Progenitor cell of endocrine pancreas (in vitro differentiated cells): ENCODE measurements around the gene CUX1. TPM values are rescaled to one million over a fixed set of nuclear protein-coding genes. Genes with fewer than 3 reads are reported as not detected.
A peak's percentile ranks its signal among the peaks of the same experiment; 100 is the strongest.

Experiments used
- DNase-seq: peaks from one replicate; pipeline ENCODE4 v3.0.0; 2021; ENCODE audit warnings: low spot score; ENCODE audit not compliant: unreplicated experiment
- H3K27ac Mint-ChIP-seq: 2 replicates; pipeline ENCODE4 v1.8.0; 2021; ENCODE audit warnings: mild to moderate bottlenecking, moderate library complexity, mixed read lengths
- H3K27me3 Mint-ChIP-seq: 2 replicates; pipeline ENCODE4 v1.8.0; 2021; ENCODE audit warnings: mixed read lengths
- H3K36me3 Mint-ChIP-seq: 2 replicates; pipeline ENCODE4 v1.8.0; 2022; ENCODE audit warnings: mixed read lengths; ENCODE audit not compliant: insufficient read depth
- H3K4me1 Mint-ChIP-seq: 2 replicates; pipeline ENCODE4 v1.8.0; 2021; ENCODE audit warnings: low read depth, mixed read lengths
- H3K4me3 Mint-ChIP-seq: 2 replicates; pipeline ENCODE4 v1.8.0; 2021; ENCODE audit warnings: low read depth, mild to moderate bottlenecking, moderate library complexity, mixed read lengths
- H3K9me3 Mint-ChIP-seq: 2 replicates; pipeline ENCODE4 v1.8.0; 2021; ENCODE audit warnings: low read depth, mixed read lengths
- total RNA-seq: library from RNA; stranded (reverse); gene quantifications from 2 replicates; pipeline ENCODE4 v1.2.1, GENCODE V29; 2021
- TF ChIP-seq, protein P1 (sequence below): fragments of 200-600 bp; sonication (generic); IDR thresholded peaks from one replicate; pipeline ENCODE4 v1.5.0; 2021; ENCODE audit warnings: antibody characterized with exemption, mild to moderate bottlenecking; ENCODE audit not compliant: unreplicated experiment

Gene CUX1
- total RNA-seq, 1 donor from 2014 or later: 103 TPM

- peak overlapping the region; percentile 87 for H3K27ac Mint-ChIP-seq
- peaks cover 19% of the 10 kb centered on the region for H3K4me1 Mint-ChIP-seq
These were observed 3.1 kb upstream of the CUX1 start for GRCh38 chr7:101814081-101814990.

DNA sequence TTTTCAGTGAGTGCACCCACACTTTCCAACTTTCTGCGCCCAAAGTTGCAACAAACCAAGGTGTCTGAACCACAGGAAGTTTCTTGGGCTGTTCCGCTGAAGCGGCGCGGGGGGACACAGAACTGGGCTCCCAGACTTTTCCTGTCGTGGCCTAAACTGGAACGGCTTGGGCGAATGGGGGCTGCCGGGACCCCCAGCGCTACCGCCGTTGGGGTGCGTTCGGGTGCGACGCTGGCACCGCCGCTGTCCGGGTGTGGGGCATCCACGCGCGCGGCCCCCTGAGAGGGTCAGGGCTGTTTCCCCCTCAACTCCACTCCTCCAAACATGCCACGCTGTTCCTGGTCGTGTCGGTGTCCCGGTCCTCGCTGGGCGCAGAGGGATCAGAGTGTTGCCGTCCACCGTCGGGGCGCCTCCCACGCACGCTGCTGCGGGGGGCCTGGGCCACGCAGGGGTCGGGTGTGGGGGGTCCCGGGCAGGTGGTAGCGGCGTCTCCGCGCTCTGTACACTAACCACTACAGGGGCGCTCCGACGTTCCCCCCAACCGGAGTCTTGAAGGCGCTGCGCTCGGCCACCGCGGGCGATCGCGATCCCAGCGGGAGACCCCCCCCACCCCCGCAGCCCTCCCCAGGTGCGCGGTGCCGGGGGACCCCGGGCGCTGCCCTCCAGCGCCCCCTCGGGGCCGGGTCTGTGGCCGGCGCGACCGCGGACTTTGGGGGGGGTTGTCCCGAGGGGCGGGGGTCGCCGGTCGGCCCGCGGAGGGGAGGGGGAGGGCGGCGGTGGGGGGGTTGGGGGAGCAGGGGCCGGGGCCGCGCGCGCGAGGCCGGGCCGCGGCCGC lies 2.2 kb upstream of the CUX1 start:
- H3K27ac Mint-ChIP-seq: peak overlapping the region; percentile 87
- no peaks in the 10 kb centered on the region for H3K36me3 Mint-ChIP-seq

More at GRCh38 chr7:101814081-101814990, 3.1 kb upstream of the CUX1 start:
- H3K36me3 Mint-ChIP-seq: no peaks in the 10 kb centered on the region
- DNase-seq: peak; percentile 40
- H3K4me3 Mint-ChIP-seq: peak overlapping the region; percentile 73
- TF ChIP-seq, protein P1, sequence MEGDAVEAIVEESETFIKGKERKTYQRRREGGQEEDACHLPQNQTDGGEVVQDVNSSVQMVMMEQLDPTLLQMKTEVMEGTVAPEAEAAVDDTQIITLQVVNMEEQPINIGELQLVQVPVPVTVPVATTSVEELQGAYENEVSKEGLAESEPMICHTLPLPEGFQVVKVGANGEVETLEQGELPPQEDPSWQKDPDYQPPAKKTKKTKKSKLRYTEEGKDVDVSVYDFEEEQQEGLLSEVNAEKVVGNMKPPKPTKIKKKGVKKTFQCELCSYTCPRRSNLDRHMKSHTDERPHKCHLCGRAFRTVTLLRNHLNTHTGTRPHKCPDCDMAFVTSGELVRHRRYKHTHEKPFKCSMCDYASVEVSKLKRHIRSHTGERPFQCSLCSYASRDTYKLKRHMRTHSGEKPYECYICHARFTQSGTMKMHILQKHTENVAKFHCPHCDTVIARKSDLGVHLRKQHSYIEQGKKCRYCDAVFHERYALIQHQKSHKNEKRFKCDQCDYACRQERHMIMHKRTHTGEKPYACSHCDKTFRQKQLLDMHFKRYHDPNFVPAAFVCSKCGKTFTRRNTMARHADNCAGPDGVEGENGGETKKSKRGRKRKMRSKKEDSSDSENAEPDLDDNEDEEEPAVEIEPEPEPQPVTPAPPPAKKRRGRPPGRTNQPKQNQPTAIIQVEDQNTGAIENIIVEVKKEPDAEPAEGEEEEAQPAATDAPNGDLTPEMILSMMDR: peak; percentile 62
- H3K9me3 Mint-ChIP-seq: no peaks in the 10 kb centered on the region
- peaks cover 35% of the 10 kb centered on the region for H3K27me3 Mint-ChIP-seq

GRCh38 chr7:101815826-101816594 lies 1.4 kb upstream of the CUX1 start:
- peak overlapping the region; percentile 74 for H3K27ac Mint-ChIP-seq
- peaks cover 30% of the 10 kb centered on the region for H3K27me3 Mint-ChIP-seq
- H3K9me3 Mint-ChIP-seq: no peaks in the 10 kb centered on the region
- no peaks in the 10 kb centered on the region for H3K36me3 Mint-ChIP-seq
- TF ChIP-seq, protein P1: no peak
- peak overlapping the region; percentile 77 for H3K4me3 Mint-ChIP-seq
- peaks cover 34% of the 10 kb centered on the region for H3K4me1 Mint-ChIP-seq
- peak; percentile 65 for DNase-seq

More for the DNA sequence above, 2.2 kb upstream of the CUX1 start:
- Mint-ChIP-seq H3K9me3 (no peaks in the 10 kb centered on the region), H3K4me1 (peaks cover 27% of the 10 kb centered on the region), H3K27me3 (peaks cover 32% of the 10 kb centered on the region), H3K4me3 (peak overlapping the region; percentile 73)
- TF ChIP-seq, protein P1: peak; percentile 69
- DNase-seq: peak; percentile 71

- no peak overlapping the region for H3K27ac Mint-ChIP-seq
- peaks cover 36% of the 10 kb centered on the region for H3K4me1 Mint-ChIP-seq
- H3K9me3 Mint-ChIP-seq: no peaks in the 10 kb centered on the region
- peaks cover 25% of the 10 kb centered on the region for H3K27me3 Mint-ChIP-seq
- DNase-seq: peak; percentile 28
- H3K36me3 Mint-ChIP-seq: no peaks in the 10 kb centered on the region
- TF ChIP-seq, protein P1: peak; percentile 12
- peak overlapping the region; percentile 56 for H3K4me3 Mint-ChIP-seq
These were observed 593 bp upstream of the CUX1 start for GRCh38 chr7:101816595-101817470.
